ENCODE measurements around the gene RANBP1.

GRCh38 chr22:20142711-20143621 lies 27.1 kb downstream of the RANBP1 start:
- no peak for TF ChIP-seq EZH2 (IDR thresholded peaks at IDR 0.05; ENCODE audit: insufficient read depth, poor library complexity, severe bottlenecking)
- no peak for TF ChIP-seq EZH2phosphoT487 (IDR thresholded peaks at IDR 0.05; ENCODE audit: insufficient read depth, low read depth)
